Right atrium auricular region (tissue), 2 donors: ENCODE results near the gene ME2. TPM values are rescaled to one million over a fixed set of nuclear protein-coding genes. Genes with fewer than 3 reads are reported as not detected.
"Not testable (repeated sequence)": the region's sequence is repeated elsewhere in the genome, so short reads cannot be mapped to it uniquely, and the experiment has no call there.

Experiments
- DNase-seq: peaks from one replicate; pipeline ENCODE4 v3.0.0-alpha.2; 2019; ENCODE audit warnings: low spot score
- H3K27ac ChIP-seq, 2 donors: fragments of 200-600 bp; sonication (generic); 1 replicate in 1 of 2; 2 replicates in 1 of 2; pipeline ENCODE4 v1.5.1; 2016 to 2019
- H3K27me3 ChIP-seq, 2 donors: fragments of 200-600 bp; sonication (generic); one replicate each; pipeline versions ENCODE4 v1.5.1 to v1.6.0; 2017 to 2019
- H3K36me3 ChIP-seq: fragments of 200-600 bp; sonication (generic); one replicate; pipeline ENCODE4 v1.5.1; 2016
- H3K4me1 ChIP-seq, 2 donors: fragments of 200-600 bp; sonication (generic); one replicate each; pipeline versions ENCODE4 v1.5.1 to v1.6.0; 2017 to 2019
- H3K4me3 ChIP-seq, 2 donors: fragments of 200-600 bp; sonication (generic); 1 replicate in 1 of 2; 2 replicates in 1 of 2; pipeline ENCODE4 v1.5.1; 2017 to 2019; ENCODE audit warnings: mild to moderate bottlenecking in 1 of 2, moderate library complexity in 1 of 2
- H3K9me3 ChIP-seq, 2 donors: fragments of 200-600 bp; sonication (generic); one replicate each; pipeline ENCODE4 v1.5.1; 2019
- total RNA-seq, 2 donors: library from RNA; depleted of rRNA; stranded (reverse); fragments of >200 nt; gene quantifications; one replicate each; pipeline ENCODE4 v1.1.0, GENCODE V29; 2016
- TF ChIP-seq, protein P1 (sequence below), 2 donors: fragments of 200-600 bp; sonication (generic); IDR thresholded peaks; one replicate each; pipeline ENCODE4 v1.5.1; 2019; ENCODE audit warnings: antibody characterized with exemption in 2 of 2

ME2 gene
- total RNA-seq, 2 donors from 2014 or later, result 82.0 to 117 TPM

DNA sequence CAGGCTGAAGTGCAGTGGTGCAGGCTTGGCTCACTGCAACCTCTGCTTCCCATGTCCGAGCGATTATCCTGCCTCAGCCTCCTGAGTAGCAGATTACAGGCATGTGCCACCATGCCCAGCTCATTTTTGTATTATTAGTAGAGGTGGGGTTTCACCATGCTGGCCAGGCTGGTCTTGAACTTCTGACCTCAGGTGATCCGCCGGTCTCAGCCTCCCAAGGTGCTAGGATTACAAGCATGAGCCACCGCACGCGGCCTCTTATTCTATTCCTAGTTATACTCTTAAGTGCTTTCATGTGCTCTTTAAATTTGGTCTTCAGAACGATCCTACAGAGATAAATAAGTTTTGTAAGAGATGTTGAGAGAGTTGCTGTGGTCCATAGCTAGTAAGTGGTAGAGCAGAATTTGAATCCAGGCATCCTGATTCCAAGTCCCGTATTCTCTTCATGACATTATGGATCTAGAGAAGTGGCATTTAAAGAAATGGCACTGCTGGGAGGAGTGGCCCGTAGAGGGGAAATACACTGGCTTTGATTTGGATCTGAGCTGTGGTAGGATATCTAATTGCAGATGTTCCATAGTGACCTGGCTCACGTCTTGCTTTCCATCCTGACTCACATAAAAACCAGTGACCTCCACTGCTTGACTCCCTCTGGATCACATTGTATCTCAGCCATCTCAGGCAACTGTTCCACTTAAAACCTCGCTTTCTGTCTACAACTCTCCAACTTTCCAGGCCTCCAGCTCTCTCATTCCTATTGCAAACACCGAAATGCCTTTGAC is 22.8 kb upstream of the ME2 start:
- Histone ChIP-seq H3K27ac (no peak overlapping the region), H3K27me3 (no peaks in the 10 kb centered on the region), H3K9me3 (no peaks in the 10 kb centered on the region), H3K36me3 (no peaks in the 10 kb centered on the region), H3K4me1 (no peaks in the 10 kb centered on the region), H3K4me3 (no peak overlapping the region)
- TF ChIP-seq, protein P1, sequence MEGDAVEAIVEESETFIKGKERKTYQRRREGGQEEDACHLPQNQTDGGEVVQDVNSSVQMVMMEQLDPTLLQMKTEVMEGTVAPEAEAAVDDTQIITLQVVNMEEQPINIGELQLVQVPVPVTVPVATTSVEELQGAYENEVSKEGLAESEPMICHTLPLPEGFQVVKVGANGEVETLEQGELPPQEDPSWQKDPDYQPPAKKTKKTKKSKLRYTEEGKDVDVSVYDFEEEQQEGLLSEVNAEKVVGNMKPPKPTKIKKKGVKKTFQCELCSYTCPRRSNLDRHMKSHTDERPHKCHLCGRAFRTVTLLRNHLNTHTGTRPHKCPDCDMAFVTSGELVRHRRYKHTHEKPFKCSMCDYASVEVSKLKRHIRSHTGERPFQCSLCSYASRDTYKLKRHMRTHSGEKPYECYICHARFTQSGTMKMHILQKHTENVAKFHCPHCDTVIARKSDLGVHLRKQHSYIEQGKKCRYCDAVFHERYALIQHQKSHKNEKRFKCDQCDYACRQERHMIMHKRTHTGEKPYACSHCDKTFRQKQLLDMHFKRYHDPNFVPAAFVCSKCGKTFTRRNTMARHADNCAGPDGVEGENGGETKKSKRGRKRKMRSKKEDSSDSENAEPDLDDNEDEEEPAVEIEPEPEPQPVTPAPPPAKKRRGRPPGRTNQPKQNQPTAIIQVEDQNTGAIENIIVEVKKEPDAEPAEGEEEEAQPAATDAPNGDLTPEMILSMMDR (IDR thresholded peaks at IDR 0.05), result no peak
- no peak for DNase-seq

DNA sequence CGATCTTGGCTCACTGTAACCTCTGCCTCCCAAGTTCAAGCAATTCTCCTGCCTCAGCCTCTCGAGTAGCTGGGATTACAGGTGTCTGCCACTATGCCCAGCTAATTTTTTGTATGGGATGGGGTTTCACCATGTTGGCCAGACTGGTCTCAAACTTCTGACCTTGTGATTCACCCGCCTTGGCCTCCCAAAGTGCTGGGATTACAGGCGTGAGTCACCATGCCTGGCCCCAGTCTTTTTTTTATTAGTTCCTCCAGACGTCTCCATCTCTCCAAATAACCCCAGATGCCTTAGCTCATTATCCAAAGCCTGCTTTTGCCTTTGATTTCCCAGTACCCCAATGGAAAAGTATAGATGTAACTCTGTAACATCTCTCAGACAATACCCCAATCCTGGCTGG is 21.8 kb upstream of the ME2 start:
- not testable (repeated sequence) for H3K4me3 ChIP-seq, H3K4me1 ChIP-seq, H3K27ac ChIP-seq, H3K9me3 ChIP-seq, H3K36me3 ChIP-seq, H3K27me3 ChIP-seq, DNase-seq

DNA sequence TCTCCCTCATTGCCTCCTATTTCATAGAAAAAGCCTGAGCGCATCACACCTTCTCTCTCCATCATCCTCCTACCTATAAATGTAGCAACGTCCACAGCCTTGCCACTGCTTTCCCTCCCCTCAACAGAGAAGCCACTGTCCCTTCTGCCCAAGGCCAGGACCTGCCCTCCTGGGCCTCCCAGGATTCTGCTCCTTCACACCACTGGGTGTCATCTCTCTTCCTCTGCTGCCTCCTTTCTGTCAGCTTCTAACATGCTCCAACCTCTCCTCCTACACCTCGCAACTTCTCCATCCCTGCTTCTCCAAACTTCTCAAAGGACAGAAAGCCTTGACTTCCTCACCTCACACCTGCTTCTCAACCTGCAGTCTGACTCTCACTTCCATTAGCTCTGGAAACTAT is 21.2 kb upstream of the ME2 start:
- TF ChIP-seq, protein P1 (IDR thresholded peaks at IDR 0.05), result no peak
- no peak for DNase-seq
- H3K27ac ChIP-seq, result no peak overlapping the region
- H3K4me1 ChIP-seq, result peaks cover 0 to 9% of the 10 kb centered on the region in 2 donors
- no peak overlapping the region for H3K4me3 ChIP-seq
- H3K36me3 ChIP-seq, result no peaks in the 10 kb centered on the region
- H3K27me3 ChIP-seq, result no peaks in the 10 kb centered on the region
- H3K9me3 ChIP-seq, result no peaks in the 10 kb centered on the region

DNA sequence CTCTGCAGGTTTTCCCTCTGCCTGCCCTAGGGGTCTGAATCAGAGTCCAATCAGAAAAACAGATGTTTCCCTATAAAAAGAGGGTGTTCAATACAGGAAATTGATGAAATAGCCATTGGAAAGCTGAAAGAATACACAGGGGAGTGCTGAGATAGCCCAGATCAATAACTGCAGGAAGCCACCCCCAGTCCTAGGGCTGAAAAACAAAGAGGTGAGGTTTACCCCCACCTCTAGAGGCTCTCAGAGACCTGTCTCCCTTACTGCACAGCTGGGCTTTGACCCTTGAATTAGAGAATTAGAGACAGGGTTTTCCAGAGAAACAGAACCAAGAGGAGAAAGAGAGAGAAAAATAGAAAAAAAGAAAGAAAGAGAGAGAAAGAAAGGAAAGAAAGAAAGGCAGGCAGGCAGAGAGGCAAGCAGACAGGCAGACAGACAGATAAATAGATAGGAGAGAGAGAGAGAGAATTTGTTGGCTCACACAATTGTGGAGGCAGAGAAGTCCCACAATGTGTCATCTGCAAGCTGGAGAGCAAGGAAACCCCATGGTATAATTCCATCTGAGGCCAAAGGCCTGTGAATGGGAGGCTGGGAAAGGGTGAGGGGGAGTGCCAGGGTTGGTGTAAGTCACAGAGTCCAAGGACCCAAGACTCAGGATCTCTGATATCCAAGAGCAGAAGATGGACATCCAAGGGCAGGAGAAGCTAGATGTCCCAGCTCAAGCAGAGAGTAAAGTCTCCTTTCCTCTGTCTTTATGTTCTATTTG is 18.9 kb upstream of the ME2 start:
- TF ChIP-seq, protein P1 (IDR thresholded peaks at IDR 0.05), result no peak

DNA sequence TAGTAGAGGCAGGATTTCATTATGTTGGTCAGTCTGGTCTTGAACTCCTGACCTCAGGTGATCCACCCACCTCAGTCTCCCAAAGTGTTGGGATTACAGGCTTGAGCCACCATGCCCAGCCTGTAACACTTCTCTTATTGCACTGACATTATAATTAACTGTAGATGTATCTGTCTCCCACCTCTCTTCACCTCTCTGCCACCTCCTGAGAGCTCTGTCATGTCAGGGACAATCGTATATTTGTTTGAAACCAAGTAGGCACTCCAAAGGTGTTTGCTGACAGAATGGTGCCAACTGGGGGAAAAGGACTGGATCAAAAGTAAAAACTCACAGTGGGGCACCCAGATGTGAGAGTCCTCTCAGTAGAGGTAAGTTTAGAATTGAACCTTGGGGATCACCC is 17.3 kb upstream of the ME2 start:
- no peaks in the 10 kb centered on the region for H3K9me3 ChIP-seq
- TF ChIP-seq, protein P1 (IDR thresholded peaks at IDR 0.05), result no peak
- DNase-seq, result no peak
- H3K4me1 ChIP-seq, result peaks cover 0 to 9% of the 10 kb centered on the region in 2 donors
- no peak overlapping the region for H3K4me3 ChIP-seq
- H3K27me3 ChIP-seq, result no peaks in the 10 kb centered on the region
- H3K27ac ChIP-seq, result peak overlapping the region; percentile 16 to 48
- no peaks in the 10 kb centered on the region for H3K36me3 ChIP-seq

More for the DNA sequence above, 18.9 kb upstream of the ME2 start:
- Histone ChIP-seq H3K4me1 (peaks cover 0 to 9% of the 10 kb centered on the region in 2 donors), H3K27me3 (no peaks in the 10 kb centered on the region), H3K27ac (no peak overlapping the region), H3K4me3 (no peak overlapping the region), H3K9me3 (no peaks in the 10 kb centered on the region), H3K36me3 (no peaks in the 10 kb centered on the region)
- no peak for DNase-seq

DNA sequence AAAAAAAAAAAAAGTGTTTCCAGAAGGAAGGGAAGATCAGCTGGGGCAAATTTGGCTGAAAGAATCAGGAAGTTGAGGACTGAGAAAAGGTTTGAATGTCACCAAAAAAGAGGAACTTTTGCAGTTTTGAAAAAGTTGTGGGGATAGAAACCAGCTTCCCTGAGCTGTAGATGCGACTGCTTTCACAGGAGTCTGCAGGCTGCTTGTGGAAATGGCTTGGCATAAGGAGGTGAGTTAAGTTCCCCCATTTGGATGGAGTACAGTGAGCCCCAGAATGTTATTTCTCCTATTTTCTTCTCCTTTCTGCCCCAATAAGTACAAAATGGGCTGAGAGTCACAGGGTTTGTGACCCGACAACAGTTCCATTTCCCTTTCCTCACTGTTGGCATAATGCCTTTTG is 16.5 kb upstream of the ME2 start:
- H3K9me3 ChIP-seq, result no peaks in the 10 kb centered on the region
- TF ChIP-seq, protein P1 (IDR thresholded peaks at IDR 0.05), result no peak
- H3K4me1 ChIP-seq, result peaks cover 0 to 9% of the 10 kb centered on the region in 2 donors
- no peaks in the 10 kb centered on the region for H3K27me3 ChIP-seq
- H3K36me3 ChIP-seq, result no peaks in the 10 kb centered on the region
- H3K27ac ChIP-seq, result peak overlapping the region; percentile 16 to 48
- DNase-seq, result no peak
- no peak overlapping the region for H3K4me3 ChIP-seq
